NOMO-1 treated with dmso at 0.1 percent for 144 hours (cell line): ENCODE results near the gene FBXL13.
"Not testable (repeated sequence)": the region's sequence is repeated elsewhere in the genome, so short reads cannot be mapped to it uniquely, and the experiment has no call there.

Experiments used
- DNase-seq: peaks from one replicate; lab custom pipeline; 2025; ENCODE audit not compliant: unreplicated experiment; lab: John Stamatoyannopoulos, UW

FBXL13 gene

GRCh38 chr7:102988088-102988487 lies 86.5 kb downstream of the FBXL13 start:
- no peak for DNase-seq

GRCh38 chr7:102985176-102985783 lies 89.3 kb downstream of the FBXL13 start:
- no peak for DNase-seq

- DNase-seq = no peak
Measured at GRCh38 chr7:102983602-102984001, 91.0 kb downstream of the FBXL13 start.

- DNase-seq = no peak
Measured at GRCh38 chr7:102982235-102982634, 92.4 kb downstream of the FBXL13 start.

- DNase-seq = no peak
Measured at GRCh38 chr7:102981451-102981850, 93.1 kb downstream of the FBXL13 start.

GRCh38 chr7:102979670-102980069 lies 94.9 kb downstream of the FBXL13 start:
- no peak for DNase-seq

GRCh38 chr7:102978284-102978683 lies 96.3 kb downstream of the FBXL13 start:
- DNase-seq = no peak

GRCh38 chr7:102977586-102977985 lies 97.0 kb downstream of the FBXL13 start:
- DNase-seq = not testable (repeated sequence)

GRCh38 chr7:102976493-102976892 lies 98.1 kb downstream of the FBXL13 start:
- no peak for DNase-seq

- no peak for DNase-seq
Measured at GRCh38 chr7:102975854-102976253, 98.7 kb downstream of the FBXL13 start.

- no peak for DNase-seq
Measured at GRCh38 chr7:102974366-102975236, 100.0 kb downstream of the FBXL13 start.

- peak; percentile 41 for DNase-seq
Measured at GRCh38 chr7:102973096-102973802, 101.3 kb downstream of the FBXL13 start.

- no peak for DNase-seq
Measured at GRCh38 chr7:102967798-102968197, 106.8 kb downstream of the FBXL13 start.

GRCh38 chr7:102966465-102966864 lies 108.1 kb downstream of the FBXL13 start:
- DNase-seq = no peak

GRCh38 chr7:102961993-102962392 lies 112.6 kb downstream of the FBXL13 start:
- DNase-seq = not testable (repeated sequence)

- not testable (repeated sequence) for DNase-seq
Measured at GRCh38 chr7:102958004-102958403, 116.6 kb downstream of the FBXL13 start.

- DNase-seq = not testable (repeated sequence)
Measured at GRCh38 chr7:102954359-102954758, 120.2 kb downstream of the FBXL13 start.

- no peak for DNase-seq
Measured at GRCh38 chr7:102953406-102953805, 121.2 kb downstream of the FBXL13 start.

- no peak for DNase-seq
Measured at GRCh38 chr7:102951839-102952238, 122.8 kb downstream of the FBXL13 start.

- DNase-seq = no peak
Measured at GRCh38 chr7:102944241-102944640, 130.4 kb downstream of the FBXL13 start.

GRCh38 chr7:102943423-102944169 lies 131.0 kb downstream of the FBXL13 start:
- DNase-seq = no peak
